Activated naive CD4-positive, alpha-beta T cell treated with anti-CD3 and anti-CD28 coated beads for 36 hours (primary cell): ENCODE results near the gene ALDH3B1. TPM values are rescaled to one million over a fixed set of nuclear protein-coding genes. Genes with fewer than 3 reads are reported as not detected.

Experiments used
- CTCF ChIA-PET: fragments of 350-600 bp; sonication (Branson Sonifier 250); formaldehyde crosslinking; loops from one replicate; lab custom pipeline; 2021; ENCODE audit warnings: antibody characterized with exemption; lab: Charles Lee
- DNase-seq: peaks from one replicate; pipeline ENCODE4 v3.0.0-alpha.2; 2020
- H3K27ac Mint-ChIP-seq: one replicate; pipeline ENCODE4 v1.8.0; 2021; ENCODE audit warnings: mild to moderate bottlenecking, mixed read lengths
- H3K27me3 Mint-ChIP-seq: one replicate; pipeline ENCODE4 v1.8.0; 2021; ENCODE audit warnings: low read depth, mixed read lengths
- H3K36me3 Mint-ChIP-seq: one replicate; pipeline ENCODE4 v1.8.0; 2021; ENCODE audit warnings: low read depth, mixed read lengths
- H3K4me1 Mint-ChIP-seq: one replicate; pipeline ENCODE4 v1.8.0; 2021; ENCODE audit warnings: low read depth, mixed read lengths
- H3K4me3 Mint-ChIP-seq: one replicate; pipeline ENCODE4 v1.8.0; 2021; ENCODE audit warnings: mild to moderate bottlenecking, moderate library complexity, mixed read lengths
- H3K9me3 Mint-ChIP-seq: one replicate; pipeline ENCODE4 v1.8.0; 2021; ENCODE audit warnings: mixed read lengths
- intact Hi-C: fragments of 100-400 bp; cut with micrococcal nuclease; formaldehyde crosslinking; loops from one replicate; pipeline ENCODE4 v1.15.1; 2023
- total RNA-seq, 2 experiments: library from RNA; stranded (reverse); gene quantifications; one replicate each; pipeline ENCODE4 v1.2.3, GENCODE V29; 2021

Gene ALDH3B1
- total RNA-seq, 2 experiments from 2014 or later, result not detected

DNA sequence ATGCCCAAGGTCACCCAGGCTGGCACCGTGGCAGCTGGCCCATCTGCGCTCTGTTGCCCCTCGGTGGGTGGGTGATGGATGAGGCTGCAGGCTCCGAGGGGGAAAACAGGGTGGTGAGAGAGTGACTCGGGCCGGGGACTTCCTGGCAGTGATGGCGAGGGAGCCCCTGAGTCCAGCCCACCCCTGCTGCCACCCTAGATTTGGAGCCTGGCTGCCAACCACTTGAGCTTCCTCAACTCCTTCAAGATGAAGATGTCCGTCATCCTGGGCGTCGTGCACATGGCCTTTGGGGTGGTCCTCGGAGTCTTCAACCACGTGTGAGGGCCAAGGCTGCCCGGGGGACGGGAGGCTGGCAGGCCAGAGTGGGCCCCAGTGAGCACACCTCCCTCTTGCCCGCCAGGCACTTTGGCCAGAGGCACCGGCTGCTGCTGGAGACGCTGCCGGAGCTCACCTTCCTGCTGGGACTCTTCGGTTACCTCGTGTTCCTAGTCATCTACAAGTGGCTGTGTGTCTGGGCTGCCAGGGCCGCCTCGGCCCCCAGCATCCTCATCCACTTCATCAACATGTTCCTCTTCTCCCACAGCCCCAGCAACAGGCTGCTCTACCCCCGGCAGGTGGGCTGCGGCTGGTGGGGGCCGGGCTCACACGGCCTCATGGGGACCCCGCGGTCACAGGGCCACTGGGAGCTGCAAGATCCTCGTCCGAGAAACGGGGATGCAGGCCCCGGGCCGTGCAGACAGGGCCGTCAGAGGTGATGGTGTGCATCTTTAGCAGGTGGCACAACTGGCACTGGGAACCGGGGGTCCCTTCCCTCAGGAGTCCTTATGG lies 38.8 kb downstream of the ALDH3B1 start:
- no peaks in the 10 kb centered on the region for H3K9me3 Mint-ChIP-seq
- H3K27me3 Mint-ChIP-seq, result no peaks in the 10 kb centered on the region
- CTCF ChIA-PET, result no interaction called here
- DNase-seq, result no peak
- H3K36me3 Mint-ChIP-seq, result peaks cover 6% of the 10 kb centered on the region
- H3K4me3 Mint-ChIP-seq, result no peak overlapping the region
- intact Hi-C loops, result no loop called here
- H3K4me1 Mint-ChIP-seq, result no peaks in the 10 kb centered on the region
- no peak overlapping the region for H3K27ac Mint-ChIP-seq

- Mint-ChIP-seq H3K36me3 (peaks cover 5% of the 10 kb centered on the region), H3K9me3 (no peaks in the 10 kb centered on the region), H3K4me1 (no peaks in the 10 kb centered on the region), H3K4me3 (no peak overlapping the region), H3K27ac (no peak overlapping the region), H3K27me3 (no peaks in the 10 kb centered on the region)
- intact Hi-C loops, result no loop called here
- no peak for DNase-seq
- CTCF ChIA-PET, result no interaction called here
Observed at GRCh38 chr11:68049509-68050370, 39.6 kb downstream of the ALDH3B1 start.

- Mint-ChIP-seq H3K4me3 (no peak overlapping the region), H3K36me3 (peaks cover 5% of the 10 kb centered on the region), H3K27me3 (no peaks in the 10 kb centered on the region), H3K4me1 (no peaks in the 10 kb centered on the region), H3K27ac (no peak overlapping the region), H3K9me3 (no peaks in the 10 kb centered on the region)
- intact Hi-C loops, result no loop called here
- CTCF ChIA-PET, result no interaction called here
- no peak for DNase-seq
Observed at GRCh38 chr11:68050371-68050841, 40.3 kb downstream of the ALDH3B1 start.

DNA sequence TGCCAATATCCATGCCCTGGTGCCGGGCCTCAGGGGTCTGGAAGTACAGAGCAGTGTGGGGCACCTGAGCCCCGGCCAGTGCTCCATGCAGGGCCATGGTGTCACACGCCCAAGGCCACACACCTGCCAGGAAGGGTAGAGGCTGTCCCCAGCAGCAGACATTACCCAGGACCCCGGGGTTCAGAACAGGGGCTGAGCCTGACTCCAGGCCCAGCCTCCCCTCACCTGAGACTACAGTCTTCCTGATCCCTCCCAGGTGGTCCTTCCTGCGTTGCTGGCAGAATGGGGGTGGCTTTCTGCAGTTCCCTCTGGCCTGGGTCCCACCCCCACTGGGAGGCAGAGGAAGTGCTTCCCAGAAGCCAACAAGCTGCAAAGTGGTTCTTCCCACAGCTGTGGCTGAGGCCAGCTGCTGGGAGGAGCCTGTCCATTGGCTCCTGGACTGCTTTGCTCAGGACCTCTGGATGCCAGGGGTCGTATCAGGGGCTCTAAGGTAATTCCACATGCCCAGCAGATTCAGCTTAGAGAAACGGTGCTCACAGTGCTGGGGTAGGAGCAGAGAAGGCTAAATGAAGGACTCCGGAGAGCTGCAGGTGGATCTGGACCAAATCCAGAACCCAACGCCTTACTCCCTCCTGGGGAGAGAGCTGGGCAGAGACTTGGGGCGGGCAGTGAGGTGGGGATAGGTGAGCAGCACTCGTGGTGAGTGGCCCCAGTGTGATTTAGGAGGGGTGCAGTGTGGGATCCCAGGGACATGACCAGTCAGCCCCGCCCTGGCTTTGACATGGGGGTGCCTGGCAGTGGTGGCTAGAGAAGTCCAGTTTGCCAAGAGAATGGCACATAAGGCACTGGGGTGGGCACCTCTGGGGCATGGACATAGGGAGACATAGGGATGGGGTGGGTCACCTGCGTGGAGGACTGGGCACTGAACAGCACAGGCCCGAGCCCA lies 41.3 kb downstream of the ALDH3B1 start:
- CTCF ChIA-PET, result no interaction called here
- peaks cover 3% of the 10 kb centered on the region for H3K36me3 Mint-ChIP-seq
- DNase-seq, result no peak
- H3K27ac Mint-ChIP-seq, result no peak overlapping the region
- no peaks in the 10 kb centered on the region for H3K9me3 Mint-ChIP-seq
- no peaks in the 10 kb centered on the region for H3K27me3 Mint-ChIP-seq
- no peak overlapping the region for H3K4me3 Mint-ChIP-seq
- intact Hi-C loops, result no loop called here
- no peaks in the 10 kb centered on the region for H3K4me1 Mint-ChIP-seq

GRCh38 chr11:68052137-68052873 lies 42.2 kb downstream of the ALDH3B1 start:
- Mint-ChIP-seq H3K4me3 (no peak overlapping the region), H3K27me3 (no peaks in the 10 kb centered on the region), H3K27ac (no peak overlapping the region), H3K4me1 (no peaks in the 10 kb centered on the region), H3K36me3 (peaks cover 3% of the 10 kb centered on the region), H3K9me3 (no peaks in the 10 kb centered on the region)
- DNase-seq, result no peak
- CTCF ChIA-PET, result no interaction called here
- intact Hi-C loops, result no loop called here

DNA sequence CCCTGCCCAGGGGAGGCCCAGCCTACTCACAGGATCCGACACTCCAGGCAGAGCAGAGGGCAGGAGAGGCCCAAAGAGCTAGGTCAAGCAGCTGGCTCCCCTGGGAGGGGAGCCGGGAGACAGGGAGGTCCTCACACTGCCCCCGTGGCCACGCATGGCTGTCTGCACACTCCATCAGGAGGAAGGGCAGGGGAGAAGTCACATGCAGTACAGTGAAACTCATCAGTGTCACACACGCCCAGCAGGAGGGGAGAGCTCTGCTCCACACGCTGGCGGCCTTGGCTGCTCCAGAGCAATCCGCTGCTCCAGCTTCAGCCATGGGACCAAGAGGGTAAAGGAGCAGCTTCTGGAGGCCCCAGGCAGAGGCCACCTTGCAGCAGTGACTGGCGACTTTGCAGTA lies 43.0 kb downstream of the ALDH3B1 start:
- H3K27ac Mint-ChIP-seq, result no peak overlapping the region
- no peak for DNase-seq

DNA sequence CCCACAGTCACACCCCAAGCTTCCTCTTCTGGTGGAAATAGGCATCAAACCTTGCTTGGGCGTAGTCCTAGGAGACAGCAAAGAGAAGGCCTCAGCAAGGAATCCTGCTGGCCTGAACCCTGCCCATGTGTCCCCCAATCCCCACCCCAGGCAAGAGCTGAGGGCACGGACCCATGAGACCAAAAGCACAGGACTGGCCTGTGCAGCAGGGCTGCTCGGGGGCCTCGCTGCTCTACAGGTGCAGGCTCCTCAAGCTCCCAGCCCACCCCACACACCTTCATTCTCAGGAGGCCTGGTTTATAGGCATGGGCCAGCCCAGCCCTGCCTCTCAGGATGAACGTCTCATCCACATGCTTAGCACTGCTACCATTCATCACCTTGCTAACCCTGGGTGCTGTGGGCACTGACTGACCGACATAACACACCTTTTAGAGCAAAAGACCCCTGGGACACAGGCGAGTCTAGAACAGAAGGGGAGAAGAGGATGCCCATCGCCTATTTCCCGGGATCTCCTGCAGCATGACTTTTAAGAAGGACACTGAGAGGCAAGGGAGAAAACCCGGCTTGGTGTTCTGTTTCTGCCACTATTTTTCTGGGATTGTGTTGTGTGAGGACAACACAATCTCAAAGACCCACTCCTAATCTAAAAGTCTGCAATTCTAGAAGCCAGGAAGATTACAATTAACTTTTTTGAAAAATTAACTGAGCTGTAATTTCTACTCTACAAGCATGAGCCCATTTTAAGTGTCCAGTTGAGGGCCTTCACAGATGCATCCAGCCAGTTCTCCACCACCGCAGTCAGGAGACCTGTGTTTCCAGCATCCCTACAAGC lies 44.1 kb downstream of the ALDH3B1 start:
- H3K27me3 Mint-ChIP-seq, result no peaks in the 10 kb centered on the region
- DNase-seq, result no peak
- H3K4me1 Mint-ChIP-seq, result no peaks in the 10 kb centered on the region
- no peaks in the 10 kb centered on the region for H3K9me3 Mint-ChIP-seq
- CTCF ChIA-PET, result no interaction called here
- H3K36me3 Mint-ChIP-seq, result peaks cover 2% of the 10 kb centered on the region
- no peak overlapping the region for H3K27ac Mint-ChIP-seq
- H3K4me3 Mint-ChIP-seq, result no peak overlapping the region
- intact Hi-C loops, result no loop called here

More for the DNA sequence above, 43.0 kb downstream of the ALDH3B1 start:
- intact Hi-C loops, result no loop called here
- no peaks in the 10 kb centered on the region for H3K9me3 Mint-ChIP-seq
- no peaks in the 10 kb centered on the region for H3K4me1 Mint-ChIP-seq
- CTCF ChIA-PET, result no interaction called here
- H3K27me3 Mint-ChIP-seq, result no peaks in the 10 kb centered on the region
- peaks cover 2% of the 10 kb centered on the region for H3K36me3 Mint-ChIP-seq
- H3K4me3 Mint-ChIP-seq, result no peak overlapping the region

- H3K4me3 Mint-ChIP-seq, result no peak overlapping the region
- intact Hi-C loops, result no loop called here
- CTCF ChIA-PET, result interaction anchor here (0.6 to 0.8 kb wide), 2 partner anchors 9 to 29 kb away, joined by 3 read pairs; no protein-coding TSS in a partner anchor
- H3K4me1 Mint-ChIP-seq, result no peaks in the 10 kb centered on the region
- peaks cover 3% of the 10 kb centered on the region for H3K36me3 Mint-ChIP-seq
- no peaks in the 10 kb centered on the region for H3K9me3 Mint-ChIP-seq
- no peak for DNase-seq
- no peaks in the 10 kb centered on the region for H3K27me3 Mint-ChIP-seq
- no peak overlapping the region for H3K27ac Mint-ChIP-seq
Observed at GRCh38 chr11:68056317-68057285, 46.5 kb downstream of the ALDH3B1 start.

GRCh38 chr11:68057807-68058206 lies 47.7 kb downstream of the ALDH3B1 start:
- no peak overlapping the region for H3K4me3 Mint-ChIP-seq
- no peaks in the 10 kb centered on the region for H3K27me3 Mint-ChIP-seq
- H3K27ac Mint-ChIP-seq, result no peak overlapping the region
- CTCF ChIA-PET, result no interaction called here
- no peak for DNase-seq
- no peaks in the 10 kb centered on the region for H3K9me3 Mint-ChIP-seq
- no peaks in the 10 kb centered on the region for H3K4me1 Mint-ChIP-seq
- intact Hi-C loops, result no loop called here
- peaks cover 6% of the 10 kb centered on the region for H3K36me3 Mint-ChIP-seq

- CTCF ChIA-PET, result interaction anchor here (0.6 to 1.1 kb wide), 2 partner anchors 17 to 147 kb away, joined by 3 to 4 read pairs; no protein-coding TSS in a partner anchor
- H3K27ac Mint-ChIP-seq, result no peak overlapping the region
Observed at GRCh38 chr11:68061508-68061907, 51.4 kb downstream of the ALDH3B1 start.

More at GRCh38 chr11:68061508-68061907, 51.4 kb downstream of the ALDH3B1 start:
- Mint-ChIP-seq H3K4me1 (no peaks in the 10 kb centered on the region), H3K27me3 (no peaks in the 10 kb centered on the region), H3K4me3 (no peak overlapping the region), H3K9me3 (no peaks in the 10 kb centered on the region), H3K36me3 (peaks cover 12% of the 10 kb centered on the region)
- intact Hi-C loops, result no loop called here
- no peak for DNase-seq
